HL-60/S4 treated with phorbol 12-myristate 13-acetate at 8.2 ng/mL for 4 days and 3 days (cell line): ENCODE measurements around the gene SETD1A.
"Not testable (repeated sequence)": the region's sequence is repeated elsewhere in the genome, so short reads cannot be mapped to it uniquely, and the experiment has no call there.

ENCODE experiments used
- in situ Hi-C: fragments of 300-500 bp; cut with MboI; formaldehyde crosslinking; loops from 2 replicates; pipeline ENCODE4 v1.15.0; 2022; ENCODE audit warnings: low sequenced_read_pairs

SETD1A gene

DNA sequence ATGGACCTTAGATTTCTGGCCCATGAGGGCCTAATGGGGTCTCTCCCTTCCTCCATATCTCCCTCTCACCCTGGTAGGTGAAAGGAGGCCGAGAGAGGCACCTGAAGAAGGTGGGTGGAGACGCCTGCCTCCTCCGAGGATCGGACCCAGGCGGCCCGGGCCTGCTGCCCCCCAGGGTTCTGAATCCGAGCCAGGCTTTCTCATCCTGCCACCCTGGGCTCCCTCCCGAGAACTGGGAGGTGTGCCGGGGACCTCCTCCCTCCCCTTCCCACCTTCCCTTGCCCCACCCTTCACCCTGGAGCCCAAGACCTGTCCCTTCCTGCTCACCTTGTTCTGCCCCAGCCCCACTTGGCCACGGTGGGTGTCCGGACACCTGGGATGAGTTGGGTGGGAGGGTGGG, 29.2 kb upstream of the SETD1A start:
- in situ Hi-C loops, result no loop called here

DNA sequence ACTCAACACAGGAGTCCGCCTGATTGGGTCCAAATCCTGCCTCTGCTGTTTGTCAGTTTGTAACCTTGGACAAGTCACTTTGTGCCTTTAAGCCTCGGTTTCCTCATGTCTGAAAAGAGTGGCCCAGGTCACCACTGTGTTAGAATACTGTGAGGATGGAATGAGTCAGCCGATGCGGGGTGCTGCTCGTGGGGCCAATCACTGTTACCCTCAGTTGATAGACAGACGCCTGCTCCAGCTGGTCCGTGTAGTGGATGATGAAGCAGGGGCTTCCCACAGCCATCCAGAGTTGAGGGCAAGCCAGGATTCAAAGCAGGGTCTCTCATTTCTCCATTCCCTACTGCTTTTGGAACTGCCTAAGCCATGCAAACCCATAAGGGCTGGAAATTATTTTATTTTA, 28.4 kb upstream of the SETD1A start:
- in situ Hi-C loops, result no loop called here

DNA sequence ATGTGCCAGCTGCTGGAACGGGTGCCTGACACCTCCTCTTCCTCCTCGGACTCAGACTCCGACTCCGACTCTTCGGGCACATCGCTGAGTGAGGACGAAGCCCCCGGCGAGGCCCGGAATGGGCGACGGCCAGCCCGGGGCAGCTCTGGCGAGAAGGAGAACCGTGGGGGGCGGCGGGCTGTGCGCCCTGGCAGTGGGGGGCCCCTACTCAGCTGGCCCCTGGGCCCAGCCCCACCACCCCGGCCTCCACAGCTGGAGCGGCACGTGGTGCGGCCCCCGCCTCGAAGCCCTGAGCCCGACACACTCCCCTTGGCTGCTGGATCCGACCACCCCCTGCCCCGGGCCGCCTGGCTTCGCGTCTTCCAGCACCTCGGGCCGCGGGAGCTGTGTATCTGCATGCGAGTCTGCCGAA, 27.4 kb upstream of the SETD1A start:
- in situ Hi-C loops, result no loop called here

DNA sequence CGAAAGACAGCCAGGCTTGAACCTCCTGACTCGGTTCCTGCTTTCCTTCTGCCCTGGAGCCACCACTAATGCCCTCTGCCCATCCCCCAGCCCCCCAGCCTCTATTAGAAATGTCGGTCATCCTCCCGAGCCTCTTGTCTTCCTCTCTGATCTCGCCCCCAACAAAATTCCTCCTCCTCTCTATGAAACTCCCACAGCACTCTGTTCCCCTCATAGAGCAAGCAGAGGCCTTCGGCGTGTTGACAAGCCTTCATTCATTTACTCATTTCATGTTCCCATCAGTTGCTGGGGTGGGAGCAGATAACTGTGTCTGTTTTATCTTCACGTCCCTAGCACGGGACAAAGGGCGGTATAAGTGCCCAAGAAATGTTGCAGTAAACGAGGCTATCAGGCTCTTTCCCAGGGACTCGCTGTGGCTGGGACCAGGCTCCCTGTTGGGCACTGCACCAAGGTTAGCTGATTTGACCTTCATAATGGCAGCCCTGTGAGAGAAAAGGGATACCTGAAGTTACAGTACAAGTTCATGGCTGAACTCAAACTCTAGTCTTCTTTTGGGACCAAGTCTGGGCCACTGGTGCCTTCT, 26.4 kb upstream of the SETD1A start:
- in situ Hi-C loops, result no loop called here

DNA sequence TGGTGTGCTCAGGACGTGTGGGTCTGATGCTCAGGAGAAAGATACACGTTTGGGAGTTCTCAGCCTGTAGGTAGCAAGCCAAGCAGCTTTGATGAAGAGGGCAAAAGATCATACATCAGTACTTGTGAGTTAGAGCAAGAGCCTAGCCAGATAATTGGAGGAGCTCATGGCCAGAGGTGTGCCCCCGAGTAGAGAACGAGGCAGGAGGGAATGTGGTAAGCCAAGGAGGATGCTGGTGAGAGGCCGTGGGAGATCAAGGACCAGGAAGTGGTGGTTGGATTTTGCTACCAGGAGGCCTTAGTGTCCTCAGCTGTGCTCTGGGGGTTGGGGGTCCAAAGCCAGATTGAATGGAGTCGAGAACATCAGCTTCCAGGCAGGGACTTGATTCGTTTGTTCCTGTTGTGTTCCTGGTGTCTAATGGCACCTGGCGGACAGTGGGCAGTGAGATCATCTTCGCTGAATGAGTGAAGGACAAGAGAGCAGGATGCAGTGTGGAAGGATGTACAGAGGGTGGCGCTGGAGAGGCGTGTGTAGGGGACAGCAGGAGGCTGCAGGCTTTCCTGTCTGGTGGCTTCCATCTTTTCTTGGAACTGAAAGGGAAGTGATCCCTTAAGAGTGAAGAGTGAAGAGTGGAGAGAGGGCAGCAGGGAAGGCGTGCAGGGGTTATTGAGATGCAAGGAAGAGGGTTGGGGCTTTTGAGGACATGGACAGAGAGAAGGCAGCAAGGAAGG, 22.6 kb upstream of the SETD1A start:
- in situ Hi-C loops, result no loop called here

DNA sequence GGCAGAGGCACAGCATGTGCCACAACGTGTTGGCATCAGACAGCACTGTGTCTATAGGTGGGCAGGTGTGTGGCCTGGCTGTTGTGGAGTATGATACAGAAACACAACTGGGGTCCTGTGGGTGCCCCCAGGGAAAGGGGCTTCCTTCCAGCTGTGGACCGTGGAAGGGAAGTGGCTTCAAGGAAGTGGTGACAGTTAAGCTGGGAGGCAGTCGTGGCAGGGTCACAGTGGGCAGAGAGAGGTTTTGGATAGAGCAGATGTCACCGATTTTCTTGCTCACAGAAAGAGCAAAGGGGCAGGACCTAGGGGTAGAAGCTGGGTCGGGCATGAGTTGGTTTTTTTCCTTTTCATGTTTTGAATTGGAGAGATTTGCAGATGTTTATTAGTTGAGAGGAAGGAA, 19.9 kb upstream of the SETD1A start:
- in situ Hi-C loops, result no loop called here

DNA sequence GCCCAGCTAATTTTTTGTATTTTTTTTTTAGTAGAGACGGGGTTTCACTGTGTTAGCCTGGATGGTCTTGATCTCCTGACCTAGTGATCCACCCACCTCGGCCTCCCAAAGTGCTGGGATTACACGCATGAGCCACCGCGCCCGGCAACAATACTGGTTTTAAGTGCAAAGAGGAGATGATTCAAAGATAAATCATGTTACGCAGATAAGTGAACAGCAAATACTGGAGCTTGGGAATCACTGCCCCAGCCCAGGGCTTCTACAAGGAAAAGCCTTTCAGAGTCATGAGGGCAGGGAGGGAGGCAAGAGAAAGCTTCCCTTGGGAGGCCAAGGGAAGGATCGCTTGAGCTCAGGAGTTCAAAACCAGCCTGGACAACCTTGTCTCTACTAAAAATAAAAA, 18.0 kb upstream of the SETD1A start:
- in situ Hi-C loops, result not testable (repeated sequence)

DNA sequence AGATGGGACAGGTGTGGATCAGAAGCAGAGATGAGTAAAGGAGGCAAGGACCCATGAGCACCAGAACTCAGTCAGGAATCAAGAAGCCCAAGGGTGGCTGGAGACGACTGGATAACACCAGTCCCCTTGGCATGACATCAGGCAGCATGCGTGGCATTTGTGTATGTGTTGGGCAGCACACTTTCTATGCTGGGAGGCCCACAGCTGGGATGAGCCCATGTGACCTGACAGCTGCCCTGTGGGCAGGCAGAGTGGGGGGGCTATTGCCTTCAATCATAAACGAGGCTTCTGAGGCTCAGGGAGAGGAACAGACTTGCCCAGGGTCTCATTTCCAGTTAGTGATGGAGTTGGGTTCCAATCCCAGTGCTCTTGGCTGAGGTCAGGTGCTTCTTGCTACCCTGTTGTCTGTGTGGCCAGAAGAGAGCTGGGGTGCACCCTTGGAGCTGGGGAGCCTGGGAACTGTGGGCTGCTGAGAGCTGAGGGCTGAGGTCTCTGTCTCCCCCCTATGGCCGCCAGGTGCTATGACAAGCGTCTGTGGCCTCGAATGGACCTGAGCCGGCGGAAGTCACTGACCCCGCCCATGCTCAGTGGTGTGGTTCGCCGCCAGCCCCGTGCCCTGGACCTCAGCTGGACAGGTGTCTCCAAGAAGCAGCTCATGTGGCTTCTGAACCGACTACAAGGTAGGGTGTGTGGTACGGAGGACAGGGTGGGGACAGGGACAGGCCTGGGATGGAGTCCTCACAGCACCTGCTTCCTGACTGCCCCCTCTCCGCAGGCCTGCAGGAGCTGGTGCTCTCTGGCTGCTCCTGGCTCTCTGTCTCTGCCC, 15.7 kb upstream of the SETD1A start:
- in situ Hi-C loops, result no loop called here

DNA sequence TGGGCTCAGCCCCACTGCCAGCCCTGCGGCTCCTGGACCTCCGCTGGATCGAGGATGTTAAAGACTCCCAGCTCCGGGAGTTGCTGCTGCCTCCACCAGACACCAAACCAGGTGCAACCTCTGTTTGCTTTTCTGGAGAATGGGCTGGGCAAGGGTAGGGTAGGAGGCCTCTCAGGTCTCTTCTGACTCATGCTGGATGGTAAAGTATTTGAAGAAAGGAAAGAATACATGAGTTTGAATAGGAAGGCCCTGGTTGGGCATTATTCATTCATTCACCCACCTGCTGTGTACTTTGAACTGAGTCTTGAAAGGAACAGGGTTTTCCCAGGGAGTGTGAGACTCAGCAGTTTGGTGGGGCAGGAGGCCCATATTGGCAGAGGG, 15.1 kb upstream of the SETD1A start:
- in situ Hi-C loops, result no loop called here

DNA sequence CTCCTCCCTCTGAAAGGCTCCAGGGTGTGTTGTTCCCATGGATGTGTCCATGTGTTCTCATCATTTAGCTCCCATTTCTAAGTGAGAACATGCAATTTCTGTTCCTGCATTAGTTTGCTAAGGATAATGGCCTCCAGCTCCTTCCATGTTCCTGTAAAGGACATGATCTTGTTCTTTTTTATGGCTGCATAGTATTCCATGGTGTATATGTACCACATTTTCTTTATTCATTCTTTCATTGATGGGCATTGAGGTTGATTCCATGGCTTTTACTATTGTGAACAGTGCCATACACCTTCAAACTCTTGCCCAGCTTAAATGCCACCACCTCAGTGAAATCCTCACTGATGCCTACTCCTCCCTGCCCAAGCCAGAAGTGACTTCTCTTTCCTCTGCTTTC, 13.2 kb upstream of the SETD1A start:
- in situ Hi-C loops, result no loop called here

DNA sequence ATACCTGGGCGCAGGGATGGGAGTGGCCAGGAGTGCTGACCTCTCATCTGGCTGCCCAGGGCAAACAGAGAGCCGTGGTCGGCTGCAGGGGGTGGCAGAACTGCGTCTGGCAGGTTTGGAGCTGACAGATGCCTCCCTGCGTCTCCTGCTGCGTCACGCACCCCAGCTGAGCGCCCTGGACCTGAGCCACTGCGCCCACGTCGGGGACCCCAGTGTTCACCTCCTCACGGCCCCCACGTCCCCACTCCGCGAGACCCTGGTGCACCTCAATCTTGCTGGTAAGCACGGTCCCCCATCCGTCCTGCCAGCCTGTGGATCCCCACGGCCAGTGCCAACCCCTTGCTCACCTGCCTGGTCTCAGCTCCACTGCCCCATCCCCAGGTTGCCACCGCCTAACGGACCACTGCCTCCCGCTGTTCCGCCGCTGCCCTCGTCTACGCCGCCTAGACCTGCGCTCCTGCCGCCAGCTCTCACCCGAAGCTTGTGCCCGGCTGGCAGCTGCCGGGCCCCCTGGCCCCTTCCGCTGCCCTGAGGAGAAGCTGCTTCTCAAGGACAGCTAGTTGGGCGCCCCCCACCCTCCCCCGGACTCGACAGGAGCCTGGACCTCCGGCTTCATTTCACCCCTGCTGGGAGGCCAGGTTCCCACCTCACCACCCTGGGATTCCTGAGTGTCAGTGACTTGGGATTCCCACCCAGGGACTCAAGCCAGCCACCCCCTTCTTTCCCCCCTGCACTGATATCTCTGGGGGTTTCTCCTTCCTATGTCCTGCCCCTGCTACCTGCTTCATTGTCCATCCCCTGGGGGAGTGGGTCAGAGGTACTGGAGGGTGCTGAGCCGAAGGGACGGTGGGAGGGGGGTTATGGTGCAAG, 10.6 kb upstream of the SETD1A start:
- in situ Hi-C loops, result no loop called here

DNA sequence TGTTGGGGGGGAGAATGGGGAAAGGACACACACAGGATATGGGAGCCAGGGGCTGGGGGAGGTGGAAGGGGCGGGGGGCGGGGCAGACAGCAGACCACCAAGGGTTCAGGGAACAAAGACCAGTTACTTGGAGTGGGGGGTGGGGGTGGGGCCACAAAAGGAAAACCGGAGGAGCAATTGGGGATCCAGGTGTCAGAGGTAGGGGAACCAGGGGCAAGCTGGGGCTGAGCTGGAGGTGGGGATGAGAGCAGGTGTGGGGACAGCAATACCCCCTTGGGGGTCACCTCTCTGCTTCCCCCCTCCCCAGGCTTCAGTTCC, 10.1 kb upstream of the SETD1A start:
- in situ Hi-C loops, result no loop called here

DNA sequence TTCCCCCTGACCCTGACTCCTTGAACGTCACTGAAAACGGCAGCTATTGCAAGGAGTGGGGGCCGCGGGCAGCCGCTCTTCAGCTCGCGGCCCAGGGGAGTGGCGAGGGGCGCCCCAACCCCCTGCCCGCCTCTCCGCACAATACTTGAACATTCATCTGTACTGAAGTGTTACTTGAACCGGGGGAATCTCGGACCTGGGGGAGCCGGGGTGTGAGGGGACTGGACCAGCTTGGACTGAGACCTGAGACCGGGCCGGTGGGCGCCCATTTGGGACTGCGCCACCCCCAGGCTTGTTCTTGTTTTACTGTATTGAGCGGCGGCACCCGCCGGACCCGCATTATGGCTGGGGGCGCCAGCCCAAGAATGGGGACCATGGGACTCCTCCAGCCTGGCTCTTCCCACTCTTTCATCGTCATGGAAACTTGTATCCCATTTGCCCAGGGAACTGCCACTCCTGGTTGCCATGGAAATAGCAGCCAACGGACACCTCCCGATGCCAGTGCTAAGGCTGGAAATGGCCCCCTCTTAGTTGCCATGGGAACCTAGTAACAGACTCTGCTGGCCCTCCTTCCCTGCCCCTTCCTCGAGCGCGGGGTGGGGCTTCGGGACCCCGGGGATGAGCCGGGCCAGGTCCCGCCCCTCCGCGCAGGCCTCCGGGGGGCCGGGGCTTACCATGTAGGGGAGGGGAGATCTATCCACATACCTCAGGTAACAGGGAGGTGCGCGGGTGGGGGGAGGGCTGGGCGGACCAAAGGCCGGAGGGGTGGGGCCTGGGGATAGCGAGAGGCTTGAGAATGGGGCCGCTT, 9.5 kb upstream of the SETD1A start:
- in situ Hi-C loops, result no loop called here

DNA sequence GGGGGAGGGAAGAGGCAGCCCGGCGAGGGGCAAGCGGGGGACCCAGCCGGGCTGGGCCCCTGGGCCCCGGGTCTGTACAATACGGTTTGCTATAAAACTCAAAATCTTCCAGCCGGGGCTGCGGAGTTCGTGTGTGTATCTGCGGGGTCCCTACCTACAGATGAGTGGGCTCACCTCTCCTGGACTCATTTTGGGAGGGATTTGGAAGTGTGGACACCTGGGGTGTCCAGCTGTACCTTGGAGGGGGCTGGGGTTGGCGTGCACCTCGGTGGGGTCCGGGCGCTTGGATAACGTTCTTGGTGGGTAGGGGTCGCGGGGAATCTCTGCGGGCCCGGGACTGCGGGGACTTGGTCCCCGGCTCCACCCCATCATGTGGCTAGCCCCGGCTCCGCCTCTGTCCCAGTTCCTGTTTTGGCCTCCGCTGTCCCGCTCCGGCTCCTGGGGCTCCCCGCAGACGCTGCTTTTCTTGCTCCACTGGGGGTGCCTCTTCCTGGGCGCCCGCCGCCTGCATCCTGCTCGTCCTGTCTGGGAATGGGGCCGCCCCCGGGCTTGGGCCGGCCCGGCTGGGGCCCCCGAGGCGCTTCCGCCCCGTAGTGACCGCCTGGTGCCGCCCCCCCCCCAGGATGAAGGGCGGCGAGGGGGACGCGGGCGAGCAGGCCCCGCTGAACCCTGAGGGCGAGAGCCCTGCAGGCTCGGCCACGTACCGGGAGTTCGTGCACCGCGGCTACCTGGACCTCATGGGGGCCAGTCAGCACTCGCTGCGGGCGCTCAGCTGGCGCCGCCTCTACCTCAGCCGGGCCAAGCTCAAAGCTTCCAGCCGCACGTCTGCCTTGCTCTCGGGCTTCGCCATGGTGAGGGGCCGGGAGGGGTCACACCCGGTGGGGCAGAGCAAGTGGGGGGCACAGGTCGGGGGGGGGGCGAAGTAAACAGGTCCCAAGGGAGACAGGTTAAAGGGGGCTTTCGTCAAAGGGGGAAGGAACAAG, 8.6 kb upstream of the SETD1A start, which contains the start of gene ORAI3:
TSS of gene ORAI3 (plus strand) at position 402 of the 983 bp plus-strand sequence. CDS start at position 624, 222 bp downstream.
- in situ Hi-C loops, result no loop called here

DNA sequence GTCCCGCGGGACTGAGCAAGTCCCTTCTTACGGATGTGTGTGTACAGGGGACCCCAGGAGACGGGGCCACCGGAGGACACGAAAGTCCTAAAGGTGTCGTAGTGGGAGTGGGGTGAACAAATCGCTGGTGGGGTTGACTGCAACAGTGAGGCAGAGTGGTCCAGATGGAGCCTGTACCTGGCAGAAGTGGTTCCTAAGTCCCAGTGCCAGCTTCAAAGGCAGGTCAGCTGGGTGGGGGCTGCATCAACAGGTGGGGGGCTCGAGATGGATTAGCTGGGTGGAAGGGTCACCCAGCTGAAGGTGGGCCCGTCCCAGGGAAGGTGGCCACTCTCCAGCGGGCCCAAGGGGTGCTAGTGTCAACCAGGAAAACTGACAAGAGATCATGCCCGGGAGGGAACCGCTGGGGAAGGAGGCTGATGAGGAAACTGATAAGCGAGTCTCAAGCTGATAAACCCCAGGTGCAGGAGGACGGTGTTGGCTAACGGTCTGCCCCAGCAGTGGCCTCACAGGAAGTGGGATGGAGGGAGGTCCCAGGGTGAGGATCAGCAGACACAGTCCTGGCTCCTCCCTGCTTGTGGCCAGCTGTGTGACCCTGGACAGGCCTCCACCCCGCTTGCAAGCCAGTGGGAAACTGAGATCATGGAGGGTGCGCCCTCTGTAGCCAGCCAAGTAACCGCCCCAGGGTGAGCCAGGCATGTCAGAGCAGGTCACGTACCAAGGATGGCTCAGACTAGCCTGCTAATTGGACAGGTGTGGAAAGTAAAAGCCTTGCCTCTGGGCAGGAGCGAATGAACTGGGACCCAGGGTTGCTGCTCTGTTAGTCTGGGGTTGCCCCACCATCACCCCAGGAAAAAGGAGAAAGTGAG, 7.7 kb upstream of the SETD1A start:
- in situ Hi-C loops, result loop anchor here (25.0 kb wide), 1 partner anchor 912 kb away; the partner anchor contains the start of gene ZNF267

DNA sequence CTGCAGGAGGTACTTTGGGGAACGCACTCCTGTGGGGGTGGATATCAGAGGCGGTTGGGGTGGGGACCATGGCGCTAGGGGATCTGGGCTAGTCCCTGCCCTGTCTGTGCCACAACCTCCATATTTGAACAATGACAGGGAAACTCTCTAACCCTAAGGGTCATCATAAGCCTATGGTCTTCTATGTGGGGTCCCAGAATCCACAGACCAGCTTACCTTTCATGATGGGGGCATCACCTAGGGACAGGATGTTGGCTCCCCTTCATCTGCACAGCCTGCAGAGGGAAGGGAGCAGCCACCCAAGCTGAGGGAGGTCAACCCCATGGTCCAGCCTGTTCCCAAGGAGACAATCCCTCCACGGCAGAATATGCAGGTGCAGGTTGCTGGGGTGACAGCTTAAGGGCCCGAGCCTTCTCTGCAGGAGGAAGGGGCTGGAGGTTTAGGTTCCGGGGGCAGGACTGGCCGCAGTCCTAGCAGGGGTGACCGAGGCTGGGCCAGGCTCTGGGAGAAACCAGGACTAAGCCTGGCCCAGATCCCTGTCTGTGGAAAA, 7.0 kb upstream of the SETD1A start:
- in situ Hi-C loops, result loop anchor here (25.0 kb wide), 1 partner anchor 912 kb away; the partner anchor contains the start of gene ZNF267

DNA sequence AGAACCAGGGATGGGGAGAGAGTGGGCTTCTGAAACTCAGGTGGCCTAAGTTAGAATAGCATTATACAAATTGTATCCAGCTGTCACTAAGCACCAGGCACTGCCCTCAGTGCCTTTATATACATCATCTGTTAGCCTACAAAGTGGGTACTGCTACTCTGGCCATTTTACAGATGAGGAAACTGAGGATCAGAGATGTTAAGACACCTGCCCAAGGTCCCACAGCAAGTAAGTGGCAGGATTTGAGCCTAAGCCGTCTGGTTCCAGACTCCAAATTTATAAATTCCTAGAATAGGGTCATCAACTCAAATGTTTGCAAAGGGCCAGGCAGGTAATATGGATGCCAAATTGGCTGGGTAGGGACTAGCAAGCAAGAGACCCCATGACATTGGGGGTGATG, 6.4 kb upstream of the SETD1A start:
- in situ Hi-C loops, result loop anchor here (25.0 kb wide), 1 partner anchor 911 kb away; the partner anchor contains the start of gene ZNF267

DNA sequence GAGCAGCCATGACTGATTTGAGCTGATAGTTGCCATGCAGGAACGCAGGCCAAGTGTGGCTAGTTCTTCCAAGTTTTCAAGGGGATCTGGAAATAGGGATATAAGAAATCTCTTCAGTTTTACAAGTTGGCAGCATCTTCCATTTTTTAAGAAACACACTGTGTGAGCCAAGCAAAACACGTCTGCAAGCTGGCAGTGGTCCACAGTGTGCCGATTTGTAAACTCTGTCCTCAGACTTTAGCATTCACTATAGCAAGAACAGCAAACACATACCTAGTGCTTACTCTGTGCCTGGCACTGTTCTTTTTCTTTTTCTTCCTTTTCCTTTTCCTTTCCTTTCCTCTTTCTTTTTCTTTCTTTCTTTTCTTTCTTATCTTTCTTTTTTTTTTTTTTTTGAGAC, 5.8 kb upstream of the SETD1A start:
- in situ Hi-C loops, result loop anchor here (25.0 kb wide), 1 partner anchor 911 kb away; the partner anchor contains the start of gene ZNF267
